Measurements from ENCODE around the gene EXPH5.

GRCh38 chr11:108593214-108593922 lies at the start of gene EXPH5:
- no peak for TF ChIP-seq CTCF (IDR thresholded peaks at IDR 0.05; ENCODE audit: low read depth, low read length)
- no peak for TF ChIP-seq POLR2A (IDR thresholded peaks at IDR 0.05; ENCODE audit: extremely low read depth, insufficient read length)
- TF ChIP-seq, protein P1, sequence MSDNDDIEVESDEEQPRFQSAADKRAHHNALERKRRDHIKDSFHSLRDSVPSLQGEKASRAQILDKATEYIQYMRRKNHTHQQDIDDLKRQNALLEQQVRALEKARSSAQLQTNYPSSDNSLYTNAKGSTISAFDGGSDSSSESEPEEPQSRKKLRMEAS (IDR thresholded peaks at IDR 0.05; ENCODE audit: low read depth, low read length): no peak
- TF ChIP-seq MYC (IDR thresholded peaks at IDR 0.05; ENCODE audit: low read depth, low read length): no peak
